K562 (cell line): Measurements from ENCODE around the gene CDK5RAP3. TPM values are rescaled to one million over a fixed set of nuclear protein-coding genes. Genes with fewer than 3 reads are reported as not detected.

ENCODE experiments used
- ATF6 ChIP-seq: sonication (generic); formaldehyde crosslinking; IDR thresholded peaks from 2 replicates; pipeline ENCODE4 v1.4.0; 2020; ENCODE audit warnings: mild to moderate bottlenecking, missing genetic modification reagents
- CBFB ChIP-seq: sonication (generic); formaldehyde crosslinking; IDR thresholded peaks from 2 replicates; pipeline ENCODE4 v1.4.0; 2020; ENCODE audit warnings: mild to moderate bottlenecking, missing genetic modification reagents
- CBX8 ChIP-seq: fragments of 200-600 bp; sonication (generic); IDR thresholded peaks from 2 replicates; pipeline ENCODE4 v1.6.1; 2012; ENCODE audit warnings: borderline replicate concordance, mixed run types, low read depth, mild to moderate bottlenecking, moderate library complexity, mixed read lengths, low read length, control low read depth, inconsistent platforms; ENCODE audit not compliant: poor library complexity, severe bottlenecking; ENCODE audit errors: extremely low read depth
- FOXP4 ChIP-seq: sonication (generic); formaldehyde crosslinking; IDR thresholded peaks from 2 replicates; pipeline ENCODE4 v1.8.0; 2022; ENCODE audit warnings: mild to moderate bottlenecking, missing genetic modification reagents, borderline replicate concordance
- HDAC3 ChIP-seq: fragments of 450-650 bp; IDR thresholded peaks from 2 replicates; pipeline ENCODE4 v1.6.1; 2018; ENCODE audit warnings: borderline replicate concordance, mild to moderate bottlenecking, moderate library complexity; ENCODE audit not compliant: partially characterized antibody
- IFI16 ChIP-seq: fragments of 250-450 bp; sonication (Bioruptor Pico); IDR thresholded peaks from 2 replicates; pipeline ENCODE4 v2.1.2; 2022; ENCODE audit warnings: mild to moderate bottlenecking, inconsistent platforms
- JUND ChIP-seq, 2 experiments: IDR thresholded peaks; 2 replicates in 1 of 2; 3 replicates in 1 of 2; pipeline ENCODE4 v1.6.1; 2011; ENCODE audit warnings: borderline replicate concordance in 2 of 2, low read depth in 2 of 2, low read length in 2 of 2, improper control_type of control experiment in 1 of 2, missing biosample characterization in 1 of 2, missing genetic modification characterization in 1 of 2, missing genetic modification reagents in 1 of 2
- MLX ChIP-seq, 2 experiments: fragments of 450-650 bp in 1 of 2; sonication (generic) in 1 of 2; formaldehyde crosslinking; conservative IDR thresholded peaks; 2 replicates each; pipeline versions ENCODE4 v1.4.0 to v1.8.1; 2020 to 2022; ENCODE audit warnings: mild to moderate bottlenecking in 1 of 2, missing genetic modification reagents in 1 of 2
- MXD1 ChIP-seq: fragments of 250-450 bp; sonication (Bioruptor Pico); IDR thresholded peaks from 2 replicates; pipeline ENCODE4 v1.8.0; 2021; ENCODE audit warnings: borderline replicate concordance, mild to moderate bottlenecking, moderate library complexity; ENCODE audit not compliant: poor library complexity, severe bottlenecking
- SREBF1 ChIP-seq: fragments of 150-350 bp; IDR thresholded peaks from 2 replicates; pipeline ENCODE4 v1.6.1; 2014; ENCODE audit warnings: antibody characterized with exemption, low read depth, low read length, borderline replicate concordance
- ZMIZ1 ChIP-seq, 2 experiments: fragments of 150-350 bp in 1 of 2; IDR thresholded peaks; 2 replicates each; pipeline ENCODE4 v1.6.1; 2012 to 2016; ENCODE audit warnings: low read depth in 2 of 2, low read length in 2 of 2, mild to moderate bottlenecking in 1 of 2, moderate library complexity in 1 of 2
- ZNF324 ChIP-seq: fragments of 250-450 bp; sonication (Bioruptor Pico); IDR thresholded peaks from 2 replicates; pipeline ENCODE4 v1.4.0; 2020; ENCODE audit warnings: mild to moderate bottlenecking
- ZNF408 ChIP-seq: fragments of 250-450 bp; sonication (Bioruptor Pico); IDR thresholded peaks from 2 replicates; pipeline ENCODE4 v1.4.0; 2020; ENCODE audit warnings: low read depth, mild to moderate bottlenecking, moderate library complexity
- ZNF445 ChIP-seq: fragments of 250-450 bp; sonication (Bioruptor Pico); IDR thresholded peaks from 2 replicates; pipeline ENCODE4 v1.4.0; 2020; ENCODE audit warnings: low read depth, mild to moderate bottlenecking, moderate library complexity
- ZNF583 ChIP-seq: fragments of 250-450 bp; sonication (Bioruptor Pico); IDR thresholded peaks from 2 replicates; pipeline ENCODE4 v1.4.0; 2020
- polyA plus RNA-seq, 8 experiments: library from polyadenylated mRNA; depleted of rRNA in 4 of 8; stranded (reverse) in 5 of 8; unstranded in 3 of 8; fragments of >200 nt; fragmentation: Nextera tagmentation in 2 of 8; fragmentation: Illumina TruSeq in 1 of 8; extraction: Ambion mirVana in 2 of 8; extraction: Trizol in 1 of 8; gene quantifications; 2 replicates each; pipeline versions ENCODE4 v1.2.1 to v1.2.3, GENCODE V29; 2011 to 2014; ENCODE audit warnings: inconsistent platforms in 1 of 8, missing spikeins in 1 of 8
- total RNA-seq, 7 experiments: library from RNA; depleted of rRNA in 6 of 7; stranded (reverse); fragments of >200 nt in 6 of 7; fragmentation: Illumina TruSeq in 2 of 7; extraction: Trizol in 2 of 7; gene quantifications; 2 replicates each; pipeline versions ENCODE4 v1.2.1 to v1.2.3, GENCODE V29; 2011 to 2021; ENCODE audit warnings: low replicate concordance in 1 of 7

The CDK5RAP3 gene
- total and polyA plus RNA-seq, 9 of the 15 experiments (the other 6 are each of a cell fraction or from before 2014, with no cell fraction given), result 44.2 to 202 (median 91.5) TPM

- peak; percentile 37; the same call in 1 of the 2 replicates for TF ChIP-seq SREBF1
- no peak for TF ChIP-seq ZNF583 (CRISPR knock-in tag)
- no peak for TF ChIP-seq CBFB (CRISPR knock-in tag)
- no peak for TF ChIP-seq CBX8
- peak; percentile 63 for TF ChIP-seq MXD1
- TF ChIP-seq MLX (CRISPR knock-in tag; conservative IDR thresholded peaks at IDR 0.05), result no peak
- 0 out of 2 replicates have a peak, but pooled peaks have one; percentile 78 for TF ChIP-seq FOXP4 (CRISPR knock-in tag)
- no peak for TF ChIP-seq ZMIZ1 (IDR thresholded peaks at IDR 0.05; ENCODE audit: low read depth in 2 of 2, low read length in 2 of 2)
- no peak for TF ChIP-seq ZNF445 (CRISPR knock-in tag)
- no peak for TF ChIP-seq IFI16 (CRISPR knock-in tag)
- TF ChIP-seq JUND (IDR thresholded peaks at IDR 0.05; ENCODE audit: borderline replicate concordance, low read depth, low read length), result peak; percentile 35; the same call in 1 of the 2 replicates
- TF ChIP-seq JUND (tag; IDR thresholded peaks at IDR 0.05; ENCODE audit: borderline replicate concordance, low read depth, low read length), result no peak; the same call in 2 of the 3 replicates
- no peak for TF ChIP-seq ZNF324 (CRISPR knock-in tag)
- TF ChIP-seq HDAC3, result no peak
- TF ChIP-seq ATF6 (CRISPR knock-in tag), result no peak
- TF ChIP-seq ZNF408 (CRISPR knock-in tag), result no peak
These were observed 54.4 kb downstream of the CDK5RAP3 start (continued) for GRCh38 chr17:48025040-48025903.
